Activated T-cell treated with anti-CD3 and anti-CD28 coated beads, Interleukin-2, amount 50 U/mL, for 4 hours (primary cell): Measurements from ENCODE around the gene AMOTL2. TPM values are rescaled to one million over a fixed set of nuclear protein-coding genes. Genes with fewer than 3 reads are reported as not detected.

Source experiments
- ATAC-seq, 2 donors: fragments of 200-7000 bp; cut with Tn5 transposase; one replicate each; pipeline ENCODE4 v1.10.0; 2021
- DNase-seq: peaks from one replicate; pipeline ENCODE4 v3.0.0-alpha.2; 2020
- H3K27me3 Mint-ChIP-seq: one replicate; pipeline ENCODE4 v1.8.0; 2021; ENCODE audit warnings: low read depth, mixed read lengths
- H3K36me3 Mint-ChIP-seq: one replicate; pipeline ENCODE4 v1.8.0; 2022; ENCODE audit warnings: mixed read lengths; ENCODE audit not compliant: insufficient read depth
- H3K4me1 Mint-ChIP-seq: one replicate; pipeline ENCODE4 v1.8.0; 2021; ENCODE audit warnings: low read depth, mixed read lengths
- H3K4me3 Mint-ChIP-seq: one replicate; pipeline ENCODE4 v1.8.0; 2021; ENCODE audit warnings: mild to moderate bottlenecking, moderate library complexity, mixed read lengths
- H3K9me3 Mint-ChIP-seq: one replicate; pipeline ENCODE4 v1.8.0; 2021; ENCODE audit warnings: mixed read lengths
- total RNA-seq, 3 donors: library from RNA; stranded (reverse); gene quantifications; one replicate each; pipeline ENCODE4 v1.2.1, GENCODE V29; 2021

The AMOTL2 gene
- total RNA-seq, 3 donors from 2014 or later, result 0.16 to 0.87 (median 0.20) TPM

DNA sequence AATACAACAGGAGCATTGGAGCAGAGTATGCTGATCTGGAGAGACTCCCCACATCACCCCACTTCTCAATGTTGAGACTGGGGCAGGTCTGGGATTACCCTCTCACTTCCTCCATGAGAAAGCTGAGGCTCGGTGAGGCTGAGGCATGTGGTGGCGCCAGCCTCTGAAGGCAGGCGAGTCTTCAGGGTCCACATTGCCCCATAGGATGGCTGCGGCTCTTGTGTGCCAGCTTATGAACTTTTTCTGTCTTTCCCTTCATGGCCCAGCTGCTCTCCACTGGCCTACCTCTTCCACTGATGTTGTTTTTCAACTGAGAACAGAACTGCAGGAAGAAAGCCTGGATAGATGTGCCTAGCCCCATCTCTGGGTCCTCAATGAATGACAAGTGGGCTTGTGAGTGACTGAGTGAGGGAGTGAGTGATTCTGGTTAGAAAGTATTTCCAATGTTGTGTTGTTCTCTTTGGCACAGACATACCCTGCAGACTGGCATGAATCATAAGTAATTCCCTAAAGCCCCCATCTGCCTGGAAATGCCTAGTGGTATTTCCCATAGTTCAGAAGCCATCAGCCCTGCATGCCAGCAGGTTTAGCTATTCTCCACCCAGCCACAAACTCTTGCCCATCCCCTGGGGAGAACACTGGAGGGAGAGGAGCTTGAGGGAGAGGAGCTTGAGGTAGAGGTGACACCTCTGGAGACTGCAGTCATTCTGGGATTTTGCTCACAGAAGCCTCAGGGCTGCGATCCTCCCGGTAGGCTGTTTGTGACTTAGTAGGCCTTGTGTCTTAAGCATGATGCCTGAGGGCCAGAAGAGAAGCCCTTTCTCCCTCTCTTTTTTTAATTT, 56.9 kb downstream of the AMOTL2 start:
- Mint-ChIP-seq H3K4me1 (no peaks in the 10 kb centered on the region), H3K4me3 (no peak overlapping the region), H3K27me3 (peaks cover 25% of the 10 kb centered on the region), H3K36me3 (no peaks in the 10 kb centered on the region), H3K9me3 (no peaks in the 10 kb centered on the region)
- ATAC-seq (no peak), DNase-seq (no peak)

DNA sequence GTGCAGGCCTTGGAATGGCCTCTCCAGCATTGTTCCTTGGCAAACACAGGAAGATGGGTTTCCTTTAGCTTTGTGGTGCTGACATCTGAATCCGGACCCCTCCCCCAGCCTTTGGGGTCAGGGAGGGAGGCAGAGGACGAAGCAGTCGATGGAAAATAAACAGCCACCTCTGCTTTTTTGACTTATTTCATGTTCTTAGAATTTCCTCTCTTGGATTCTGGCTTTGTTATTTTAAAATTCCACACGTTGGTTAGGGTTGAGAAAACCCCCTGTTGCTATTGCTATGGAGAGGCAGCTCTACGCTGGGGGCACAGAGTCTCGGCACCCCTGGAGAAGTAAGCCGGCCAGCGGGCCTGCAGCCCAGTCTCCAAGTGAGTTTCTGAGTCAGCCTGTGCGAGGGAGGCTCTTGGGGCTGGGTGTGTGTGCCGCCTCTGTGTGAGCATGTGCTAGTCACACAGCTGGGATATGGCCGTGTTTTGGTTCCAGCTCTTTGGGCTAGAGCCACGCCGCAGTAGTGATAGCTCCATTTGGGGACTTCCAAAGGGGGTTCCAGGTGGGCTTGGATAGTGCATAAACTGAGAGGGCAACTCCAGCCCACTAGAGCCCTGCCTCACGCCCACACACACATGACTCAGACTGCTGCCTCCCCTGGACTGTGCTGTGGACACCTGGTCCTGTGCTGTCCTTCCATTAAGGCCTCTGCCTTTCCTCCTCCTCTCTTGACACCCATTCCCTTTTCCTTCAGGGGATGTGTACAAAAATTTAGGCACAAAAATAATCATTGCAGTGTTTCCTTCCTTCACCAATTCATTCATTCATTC, 58.8 kb downstream of the AMOTL2 start:
- Mint-ChIP-seq H3K4me1 (no peaks in the 10 kb centered on the region), H3K27me3 (peaks cover 33% of the 10 kb centered on the region), H3K4me3 (no peak overlapping the region), H3K9me3 (no peaks in the 10 kb centered on the region), H3K36me3 (no peaks in the 10 kb centered on the region)
- ATAC-seq (no peak), DNase-seq (no peak)

DNA sequence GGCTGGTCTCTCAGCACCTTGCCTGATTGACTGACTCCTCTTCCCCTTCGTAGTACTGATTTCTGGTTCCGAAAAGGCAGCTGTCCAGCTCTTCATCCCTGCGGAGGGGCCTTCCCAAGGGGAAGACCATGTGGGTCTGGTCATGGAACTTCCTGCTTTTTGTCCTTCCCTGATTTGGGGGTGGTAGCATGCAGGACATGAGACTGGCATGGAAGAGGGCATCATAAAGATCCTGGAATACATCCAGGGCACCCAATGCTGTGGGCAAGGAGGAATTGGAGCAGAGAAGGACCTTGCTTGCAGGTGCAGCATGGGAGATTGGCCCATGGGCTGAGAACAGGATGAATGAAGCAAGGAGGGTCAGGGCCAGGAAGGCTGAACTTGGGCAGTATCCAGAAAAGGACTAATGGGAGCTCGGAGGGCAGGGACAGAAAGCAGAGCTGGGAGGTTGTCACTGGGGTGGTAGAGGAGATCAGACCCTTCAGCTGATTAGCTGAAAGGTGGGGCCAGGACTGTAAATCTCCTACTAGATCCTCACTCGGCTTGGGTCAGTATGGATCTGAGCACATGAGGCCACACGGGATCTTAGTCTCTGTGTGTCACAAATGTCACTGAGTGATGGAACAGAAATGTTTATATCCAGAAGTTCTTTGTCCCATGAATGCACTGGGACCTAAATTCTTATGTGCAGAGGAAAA, 59.5 kb downstream of the AMOTL2 start:
- Mint-ChIP-seq H3K9me3 (no peaks in the 10 kb centered on the region), H3K4me1 (no peaks in the 10 kb centered on the region), H3K27me3 (peaks cover 39% of the 10 kb centered on the region), H3K4me3 (no peak overlapping the region), H3K36me3 (no peaks in the 10 kb centered on the region)
- ATAC-seq (no peak), DNase-seq (no peak)

DNA sequence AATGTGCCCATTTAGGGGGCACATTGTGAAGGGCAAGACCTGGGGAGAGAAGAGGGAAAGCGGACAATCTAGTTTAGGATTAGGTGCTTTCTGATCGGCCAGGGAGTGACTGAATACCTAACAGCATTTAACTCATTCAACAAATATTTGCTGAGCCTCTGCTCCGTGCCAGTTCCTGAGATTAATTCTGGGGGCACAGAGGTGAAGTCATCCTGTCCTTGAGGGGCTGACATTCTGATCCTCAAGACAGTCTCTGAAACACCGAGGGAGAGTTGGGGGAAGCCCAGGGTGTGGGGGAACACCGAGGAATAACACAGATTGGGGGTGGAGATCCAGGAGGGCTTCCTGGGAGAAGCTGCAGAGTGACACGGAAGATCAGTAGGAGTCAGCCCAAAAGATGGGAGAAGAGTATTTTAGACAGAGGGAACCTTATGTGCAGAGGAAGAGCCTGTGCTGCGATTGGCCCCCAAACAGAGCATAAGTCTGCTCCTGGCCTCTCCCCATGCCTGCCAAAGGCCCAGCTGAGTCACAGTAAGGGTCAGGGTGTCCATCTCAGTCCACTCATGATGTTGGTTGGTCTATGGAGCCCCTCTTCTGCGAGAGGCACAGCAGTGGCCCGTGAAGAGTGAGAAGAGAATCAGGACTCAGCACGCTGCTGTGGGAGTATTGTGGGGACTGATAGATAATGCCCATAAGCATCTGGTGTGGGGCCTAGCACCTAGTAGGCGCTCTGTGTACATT, 60.2 kb downstream of the AMOTL2 start:
- Mint-ChIP-seq H3K9me3 (no peaks in the 10 kb centered on the region), H3K27me3 (peaks cover 39% of the 10 kb centered on the region), H3K4me1 (no peaks in the 10 kb centered on the region), H3K36me3 (no peaks in the 10 kb centered on the region), H3K4me3 (no peak overlapping the region)
- ATAC-seq (no peak), DNase-seq (no peak)

DNA sequence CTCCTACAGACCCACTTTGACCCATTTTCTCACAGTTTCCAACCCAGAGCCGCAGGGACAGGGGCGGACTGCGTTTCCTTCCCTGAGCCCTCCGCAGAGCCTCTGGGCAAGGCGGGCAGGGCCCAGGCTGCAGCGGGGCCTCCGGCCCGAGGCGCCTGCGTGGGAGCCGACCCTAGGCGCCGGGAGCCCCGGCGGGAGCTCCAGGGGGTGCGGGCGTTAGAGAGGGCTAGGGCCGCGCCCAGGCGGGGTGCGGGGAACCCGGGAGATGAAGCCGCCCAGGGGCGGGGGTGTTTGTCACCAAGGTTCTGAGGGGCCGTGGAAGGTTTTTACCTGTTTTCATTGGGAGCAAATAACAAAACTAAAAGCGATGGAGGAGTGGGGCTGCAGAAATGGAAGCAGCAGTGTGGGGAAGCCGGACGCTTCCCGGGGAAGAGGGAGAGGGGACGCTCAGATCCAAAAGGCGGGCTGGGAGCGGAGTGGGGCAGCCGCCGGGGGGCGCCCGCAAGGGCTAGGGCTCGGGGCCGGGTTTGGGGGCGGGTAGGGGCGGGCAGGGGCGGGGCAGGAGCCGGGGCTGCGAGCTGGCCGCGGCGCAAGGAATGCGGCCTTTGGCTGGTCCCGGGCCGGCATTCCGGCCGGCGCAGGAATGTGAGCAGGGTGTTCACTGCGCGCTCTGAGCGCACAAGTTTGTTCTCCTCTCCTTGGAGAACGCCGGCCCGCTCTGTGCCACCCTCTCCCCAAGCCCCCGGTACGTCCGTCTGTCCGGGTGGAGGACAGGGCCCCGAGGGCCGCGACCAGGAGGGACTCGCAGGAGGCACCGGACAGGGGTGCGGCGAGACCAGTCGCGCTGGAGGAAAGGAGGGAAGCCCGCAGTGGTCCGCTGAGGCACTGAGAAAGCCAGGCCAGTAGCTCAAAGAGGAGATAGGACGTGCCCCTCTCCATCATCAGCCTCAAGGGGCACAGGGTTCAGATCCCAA, 61.1 kb downstream of the AMOTL2 start:
- Mint-ChIP-seq H3K36me3 (no peaks in the 10 kb centered on the region), H3K4me3 (peak overlapping the region; percentile 29), H3K4me1 (peaks cover 1% of the 10 kb centered on the region), H3K9me3 (no peaks in the 10 kb centered on the region), H3K27me3 (peaks cover 39% of the 10 kb centered on the region)
- peak; percentile 21 to 29 for ATAC-seq
- no peak for DNase-seq

DNA sequence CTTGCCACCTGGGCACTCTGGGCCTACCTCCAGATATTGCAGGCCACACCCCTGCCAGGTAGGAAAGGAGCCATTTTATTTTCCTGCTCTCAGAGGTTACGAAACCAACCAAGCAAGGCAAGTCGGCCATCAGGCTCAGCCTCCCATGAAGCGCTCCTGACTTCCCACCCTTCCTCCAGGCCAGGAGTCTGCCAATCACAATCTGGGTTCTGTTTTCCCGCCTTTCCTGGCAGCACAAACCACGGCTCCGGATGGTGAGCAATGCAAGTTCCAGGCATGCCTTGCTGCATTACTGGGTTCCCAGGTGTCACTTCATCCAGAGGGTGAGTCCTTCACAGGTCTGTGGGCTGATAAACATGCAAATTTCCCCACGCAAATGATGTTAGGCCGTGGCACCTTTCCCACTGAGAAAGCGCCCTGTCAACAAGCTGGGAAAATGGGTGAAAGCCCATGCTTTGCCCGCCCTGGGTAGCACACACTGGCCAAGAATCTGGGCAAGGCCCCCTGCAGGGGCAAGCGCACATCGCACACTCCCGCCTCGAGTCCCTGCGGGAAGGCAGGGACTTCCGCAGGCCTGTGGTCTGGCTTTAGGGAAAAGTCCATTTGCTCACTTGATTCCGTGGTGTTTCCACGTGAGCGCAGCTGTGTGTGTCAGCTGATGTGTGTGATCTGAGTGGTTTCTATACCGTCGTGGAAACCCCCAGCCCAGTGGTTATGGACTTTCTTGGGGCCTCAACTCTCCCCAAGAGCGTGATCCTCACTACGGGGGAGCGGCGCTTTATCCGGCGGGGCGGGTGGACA, 62.0 kb downstream of the AMOTL2 start:
- ATAC-seq, result peak; percentile 29 to 41
- Mint-ChIP-seq H3K9me3 (no peaks in the 10 kb centered on the region), H3K4me1 (peaks cover 4% of the 10 kb centered on the region), H3K4me3 (peak overlapping the region; percentile 29), H3K27me3 (peaks cover 43% of the 10 kb centered on the region), H3K36me3 (no peaks in the 10 kb centered on the region)
- no peak for DNase-seq

DNA sequence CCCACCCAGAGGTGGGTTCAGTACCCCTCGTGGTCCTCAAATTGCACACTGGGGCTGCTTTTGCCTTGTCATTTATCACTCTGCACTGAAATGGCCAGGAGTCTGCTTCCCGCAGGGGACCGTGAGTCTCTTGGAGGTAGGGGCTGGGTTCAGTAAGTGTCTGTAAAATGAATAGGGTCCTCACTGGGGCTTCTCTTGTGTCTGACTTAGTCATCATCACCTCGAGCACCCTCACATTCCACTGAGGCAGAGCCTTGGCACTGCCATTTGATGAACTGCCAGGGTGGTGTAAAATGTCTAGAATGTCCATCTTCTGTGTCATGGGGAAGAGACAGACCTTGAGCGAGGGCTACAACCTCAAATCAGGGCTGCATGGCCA, 62.6 kb downstream of the AMOTL2 start:
- H3K36me3 Mint-ChIP-seq, result no peaks in the 10 kb centered on the region
- H3K4me3 Mint-ChIP-seq, result no peak overlapping the region
- peaks cover 45% of the 10 kb centered on the region for H3K27me3 Mint-ChIP-seq

DNA sequence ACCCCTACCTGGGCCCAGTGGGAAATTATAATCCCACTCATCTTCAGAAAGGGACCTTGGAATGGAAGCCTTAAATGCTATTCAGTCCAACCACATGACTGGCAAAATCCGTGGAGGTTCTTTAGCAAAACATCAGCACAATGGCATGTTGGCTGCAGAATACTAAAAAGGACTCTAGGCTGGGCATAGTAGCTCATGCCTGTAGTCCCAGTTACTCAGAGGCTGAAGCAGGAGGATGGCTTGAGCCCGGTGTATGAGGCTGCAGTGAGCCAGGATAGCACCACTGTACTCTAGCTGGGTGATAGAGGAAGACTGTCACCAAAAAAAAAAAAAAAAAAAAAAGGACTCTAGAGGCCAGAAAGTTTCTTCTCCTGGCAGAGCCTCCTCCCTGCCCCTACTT, 63.0 kb downstream of the AMOTL2 start:
- no peaks in the 10 kb centered on the region for H3K9me3 Mint-ChIP-seq
- peaks cover 4% of the 10 kb centered on the region for H3K4me1 Mint-ChIP-seq
- DNase-seq, result no peak
- H3K4me3 Mint-ChIP-seq, result no peak overlapping the region
- H3K36me3 Mint-ChIP-seq, result no peaks in the 10 kb centered on the region
- peaks cover 47% of the 10 kb centered on the region for H3K27me3 Mint-ChIP-seq
- ATAC-seq, result no peak

More for the DNA sequence above, 62.6 kb downstream of the AMOTL2 start:
- H3K4me1 Mint-ChIP-seq, result peaks cover 4% of the 10 kb centered on the region
- no peak for DNase-seq
- no peaks in the 10 kb centered on the region for H3K9me3 Mint-ChIP-seq
- no peak for ATAC-seq

DNA sequence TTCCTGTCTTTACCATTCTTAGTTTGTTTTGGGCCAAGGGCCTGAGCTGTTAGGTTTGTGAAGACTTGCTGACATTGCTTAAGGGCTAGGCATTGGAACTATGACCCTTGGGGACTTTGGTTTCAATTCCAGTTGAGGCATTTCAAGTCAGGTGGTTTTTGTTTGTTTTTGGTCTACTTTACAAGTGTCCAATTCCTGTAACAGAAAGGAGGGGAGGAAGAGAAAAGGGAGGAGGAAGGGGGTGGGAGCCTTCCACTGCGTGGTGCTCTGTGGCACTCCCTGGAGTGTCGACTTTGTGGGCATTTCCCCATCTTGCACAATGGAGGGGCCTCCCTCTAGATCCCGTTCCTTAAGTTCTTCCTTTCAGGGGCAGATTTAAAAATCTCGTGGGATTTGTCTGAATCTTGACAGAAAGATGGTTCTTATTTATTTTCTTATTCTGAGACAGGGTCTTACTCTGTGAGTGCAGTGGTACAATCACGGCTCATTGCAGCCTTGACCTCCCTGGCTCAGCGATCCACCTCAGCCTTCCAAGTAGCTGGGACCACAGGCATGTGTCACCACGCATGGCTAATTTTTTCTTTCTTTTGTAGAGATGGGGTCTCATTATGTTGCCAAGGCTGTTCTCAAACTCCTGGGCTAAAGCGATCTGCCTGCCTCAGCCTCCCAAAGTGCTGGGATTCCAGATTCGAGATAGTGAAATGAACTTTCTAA, 64.1 kb downstream of the AMOTL2 start:
- ATAC-seq (no peak), DNase-seq (no peak)
- no peak overlapping the region for H3K4me3 Mint-ChIP-seq
- no peaks in the 10 kb centered on the region for H3K36me3 Mint-ChIP-seq
- H3K4me1 Mint-ChIP-seq, result peaks cover 4% of the 10 kb centered on the region
- peaks cover 50% of the 10 kb centered on the region for H3K27me3 Mint-ChIP-seq
- no peaks in the 10 kb centered on the region for H3K9me3 Mint-ChIP-seq

DNA sequence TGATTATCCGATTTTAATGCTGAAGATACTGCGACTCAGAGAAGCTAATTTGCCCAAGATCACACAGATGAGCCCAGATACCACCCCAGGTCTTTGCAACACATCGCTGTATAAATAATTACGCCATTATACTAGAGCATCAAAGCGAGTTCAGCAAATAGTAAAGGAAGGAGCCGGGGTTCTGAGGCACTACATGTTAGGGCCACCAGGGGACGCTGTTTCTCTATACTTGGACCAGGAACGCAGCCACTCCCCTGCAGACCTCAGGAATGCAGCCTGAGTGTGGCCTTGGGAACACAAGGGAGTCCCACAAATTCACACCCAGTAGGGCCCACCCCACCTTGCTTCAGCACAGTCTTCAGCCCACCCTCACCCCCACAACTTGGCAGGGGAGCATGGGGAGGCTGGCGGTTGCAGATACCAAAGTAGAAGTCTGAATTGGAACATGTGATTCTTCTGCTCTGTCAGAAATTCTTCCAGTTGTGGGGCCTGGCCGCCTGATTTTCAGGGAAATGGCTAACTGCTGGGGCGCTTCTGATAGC, 65.8 kb downstream of the AMOTL2 start:
- Mint-ChIP-seq H3K9me3 (no peaks in the 10 kb centered on the region), H3K36me3 (no peaks in the 10 kb centered on the region), H3K4me3 (peak overlapping the region; percentile 7), H3K27me3 (peaks cover 43% of the 10 kb centered on the region), H3K4me1 (peaks cover 4% of the 10 kb centered on the region)
- ATAC-seq (peak; percentile 77), DNase-seq (peak; percentile 75)

DNA sequence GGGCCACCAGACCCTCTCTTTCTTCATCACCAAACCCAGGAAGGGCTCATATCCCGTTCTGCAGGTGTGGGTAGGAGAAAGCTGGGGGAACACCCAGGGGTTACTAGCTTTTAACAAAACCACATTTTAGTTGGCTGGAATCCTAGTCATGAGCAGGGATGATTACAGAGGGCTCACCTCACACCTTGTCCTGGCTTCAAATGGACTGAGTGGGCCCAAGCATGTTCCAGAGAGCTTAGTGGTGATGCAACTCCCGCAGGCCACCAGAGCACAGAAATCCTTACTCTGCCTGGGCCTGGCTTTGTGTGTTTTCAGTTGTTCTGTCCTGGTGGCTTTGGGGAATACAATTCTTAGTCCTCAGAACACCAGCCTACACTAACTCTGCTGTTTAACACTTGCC, 66.8 kb downstream of the AMOTL2 start:
- DNase-seq (no peak), ATAC-seq (no peak)
- H3K36me3 Mint-ChIP-seq, result no peaks in the 10 kb centered on the region
- no peaks in the 10 kb centered on the region for H3K9me3 Mint-ChIP-seq
- peaks cover 4% of the 10 kb centered on the region for H3K4me1 Mint-ChIP-seq
- H3K4me3 Mint-ChIP-seq, result no peak overlapping the region
- peaks cover 41% of the 10 kb centered on the region for H3K27me3 Mint-ChIP-seq

DNA sequence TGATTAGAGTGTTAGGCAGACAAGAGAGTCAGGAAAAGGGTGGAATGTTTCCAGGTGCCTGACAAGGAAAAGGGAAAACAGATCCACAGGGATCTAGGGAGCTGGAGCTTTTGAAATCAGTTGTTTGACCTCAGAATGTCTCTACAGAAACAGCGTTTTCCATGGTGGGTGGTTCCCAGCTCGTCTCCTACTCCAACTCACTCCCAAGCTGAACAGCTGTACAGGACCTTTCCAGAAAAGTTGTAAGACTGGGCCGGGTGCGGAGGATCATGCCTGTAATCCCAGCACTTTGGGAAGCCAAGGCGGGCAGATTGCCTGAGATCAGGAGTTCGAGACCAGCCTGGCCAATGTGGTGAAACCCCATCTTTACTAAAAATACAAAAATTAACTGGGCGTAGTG, 67.9 kb downstream of the AMOTL2 start:
- no peak overlapping the region for H3K4me3 Mint-ChIP-seq
- DNase-seq, result no peak
- peaks cover 4% of the 10 kb centered on the region for H3K4me1 Mint-ChIP-seq
- no peaks in the 10 kb centered on the region for H3K9me3 Mint-ChIP-seq
- H3K36me3 Mint-ChIP-seq, result no peaks in the 10 kb centered on the region
- no peak for ATAC-seq
- H3K27me3 Mint-ChIP-seq, result peaks cover 36% of the 10 kb centered on the region
